HG02678 (cell line): ENCODE results near the gene SASH3.
A peak's percentile ranks its signal among the peaks of the same experiment; 100 is the strongest.

Experiments
- ATAC-seq: cut with Tn5 transposase; IDR thresholded peaks from one replicate; pipeline ENCODE4 v1.9.1; 2021; ENCODE audit warnings: mild to moderate bottlenecking, moderate library complexity; ENCODE audit not compliant: unreplicated experiment

SASH3 gene

DNA sequence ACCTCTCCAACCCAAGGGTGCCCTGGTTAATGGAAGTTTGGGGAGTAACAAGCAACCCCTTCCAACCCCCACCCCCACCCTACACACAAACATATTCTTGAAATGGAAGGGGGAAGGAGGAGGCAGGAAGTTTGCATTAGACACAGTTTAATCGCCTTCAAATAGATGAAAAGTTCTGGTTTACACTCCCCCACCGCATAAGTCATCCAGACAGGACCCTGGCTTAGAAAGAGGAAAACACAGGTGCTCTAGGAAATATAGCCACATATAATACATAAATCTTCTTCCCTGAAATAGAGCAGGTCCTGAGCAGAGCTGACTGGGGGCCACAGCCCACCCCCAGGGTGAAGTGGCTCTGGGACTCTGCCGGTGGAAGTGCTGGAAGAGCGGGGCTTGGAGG is 25.1 kb downstream of the SASH3 start:
- no peak for ATAC-seq

GRCh38 chrX:129808158-129808828 is 28.5 kb downstream of the SASH3 start:
- no peak for ATAC-seq

DNA sequence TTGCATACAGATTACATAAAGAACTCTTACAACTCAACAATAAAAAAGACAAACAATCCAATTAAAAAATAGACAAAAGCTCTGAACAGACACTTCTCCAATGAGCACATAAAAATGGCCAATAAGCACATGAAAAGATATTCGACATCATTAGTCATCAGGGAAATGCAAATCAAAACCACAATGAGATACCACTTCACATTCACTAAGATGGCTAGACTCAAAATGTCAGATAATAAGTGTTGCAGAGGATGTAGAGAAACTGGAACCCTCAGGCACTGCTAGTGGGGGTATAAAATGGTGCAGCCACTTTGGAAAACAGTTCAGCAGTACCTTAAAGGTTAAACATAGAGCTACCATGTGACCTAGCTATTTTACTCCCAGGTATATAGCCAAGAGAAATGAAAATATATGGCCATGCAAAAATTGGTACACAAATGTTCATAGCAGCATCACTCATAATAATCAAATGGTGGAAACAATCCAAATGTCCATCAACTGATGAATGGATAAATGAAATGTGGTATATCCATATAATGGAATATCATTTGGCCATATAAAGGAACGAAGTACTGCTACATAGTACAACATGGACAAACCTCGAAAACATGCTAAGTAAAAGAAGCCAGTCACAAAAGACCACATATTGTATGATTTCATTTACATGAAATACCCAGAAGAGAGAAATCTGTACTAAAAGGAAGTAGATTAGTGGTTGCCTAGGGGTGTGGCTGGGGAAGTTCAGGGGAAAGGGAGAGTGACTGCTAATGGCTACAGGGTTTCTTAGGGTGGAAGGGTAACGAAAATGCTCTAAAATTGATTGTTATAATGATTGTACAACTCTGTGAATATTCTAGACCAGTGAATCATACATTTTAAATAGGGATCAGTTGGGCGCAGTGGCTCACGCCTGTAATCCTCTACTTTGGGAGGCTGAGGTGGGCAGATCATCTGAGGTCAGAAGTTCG is 29.4 kb downstream of the SASH3 start:
- no peak for ATAC-seq

DNA sequence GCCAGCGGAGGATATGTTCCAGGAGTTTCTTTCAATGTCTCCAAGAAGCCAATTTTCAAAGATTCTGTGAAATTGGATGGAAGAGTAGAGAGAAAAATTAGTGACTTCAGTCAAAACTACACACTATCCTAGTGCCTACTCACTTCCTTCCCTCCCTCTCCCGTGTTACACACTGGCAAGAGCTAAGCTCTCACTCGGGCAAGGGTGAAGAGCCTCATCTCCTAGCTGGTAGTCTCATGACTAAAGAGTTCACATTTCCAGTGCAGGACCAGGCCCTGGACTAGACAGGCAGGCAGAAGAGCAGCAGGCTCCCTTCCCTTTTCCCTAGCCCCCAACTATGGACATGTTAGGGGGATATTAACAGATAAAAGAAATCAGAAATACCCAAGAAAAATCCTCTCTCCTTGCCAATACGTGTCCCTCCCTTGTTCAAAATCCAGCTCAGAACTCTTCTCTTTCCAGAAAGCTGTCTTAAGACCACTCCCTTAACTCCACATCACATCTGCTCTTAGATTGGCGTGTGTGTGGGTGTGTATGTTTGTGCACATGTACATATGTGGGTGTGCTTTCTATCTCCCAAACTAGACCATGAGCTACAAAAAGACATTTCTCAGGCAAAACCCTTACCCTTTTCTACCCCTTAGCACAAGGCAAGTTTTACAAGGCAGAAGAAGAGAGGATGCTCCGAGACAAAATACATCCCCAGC is 34.1 kb downstream of the SASH3 start:
- no peak for ATAC-seq

DNA sequence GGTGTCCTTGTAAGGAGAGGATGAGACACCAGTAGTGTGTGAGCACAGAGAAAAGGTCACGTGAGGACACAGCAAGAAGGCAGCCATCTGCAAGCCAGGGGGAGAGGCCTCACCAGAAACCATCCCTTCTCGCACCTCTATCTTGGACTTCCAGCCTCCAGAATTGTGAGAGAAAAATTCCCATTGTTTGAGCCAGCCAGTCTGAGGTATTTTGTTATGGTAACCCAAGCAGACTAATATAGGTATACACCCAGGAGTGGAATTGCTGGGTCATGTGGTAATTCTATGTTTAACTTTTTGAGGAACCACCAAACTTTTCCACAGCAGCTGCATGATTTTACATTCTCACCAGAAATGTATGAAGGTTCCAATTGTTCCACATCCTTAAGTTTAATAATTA is 38.4 kb downstream of the SASH3 start:
- ATAC-seq: no peak

GRCh38 chrX:129823115-129823514 is 43.4 kb downstream of the SASH3 start:
- peak; percentile 51 for ATAC-seq

GRCh38 chrX:129823522-129823921 is 43.8 kb downstream of the SASH3 start:
- ATAC-seq: no peak

GRCh38 chrX:129824620-129825019 is 44.9 kb downstream of the SASH3 start:
- ATAC-seq: no peak

GRCh38 chrX:129825746-129826505 is 46.2 kb downstream of the SASH3 start:
- ATAC-seq: no peak

DNA sequence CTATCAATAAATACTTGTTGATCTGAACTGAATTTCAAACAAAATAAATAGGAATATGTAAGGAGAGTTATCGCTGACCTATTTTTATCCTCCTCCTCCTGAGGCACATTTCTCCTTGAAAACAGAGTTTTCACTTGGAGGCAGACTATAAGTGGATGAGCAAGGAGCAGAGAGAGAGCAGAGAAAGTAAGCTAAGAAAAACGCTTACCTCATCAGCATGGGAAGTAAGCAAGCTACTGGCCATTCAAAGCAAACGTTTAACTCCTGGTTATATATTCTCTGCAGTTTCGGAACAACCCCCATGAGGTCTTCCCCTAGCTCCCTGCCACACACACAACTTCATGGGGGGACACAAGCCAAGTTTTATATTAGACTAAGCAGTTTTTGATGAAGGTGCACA is 50.7 kb downstream of the SASH3 start:
- ATAC-seq: no peak

DNA sequence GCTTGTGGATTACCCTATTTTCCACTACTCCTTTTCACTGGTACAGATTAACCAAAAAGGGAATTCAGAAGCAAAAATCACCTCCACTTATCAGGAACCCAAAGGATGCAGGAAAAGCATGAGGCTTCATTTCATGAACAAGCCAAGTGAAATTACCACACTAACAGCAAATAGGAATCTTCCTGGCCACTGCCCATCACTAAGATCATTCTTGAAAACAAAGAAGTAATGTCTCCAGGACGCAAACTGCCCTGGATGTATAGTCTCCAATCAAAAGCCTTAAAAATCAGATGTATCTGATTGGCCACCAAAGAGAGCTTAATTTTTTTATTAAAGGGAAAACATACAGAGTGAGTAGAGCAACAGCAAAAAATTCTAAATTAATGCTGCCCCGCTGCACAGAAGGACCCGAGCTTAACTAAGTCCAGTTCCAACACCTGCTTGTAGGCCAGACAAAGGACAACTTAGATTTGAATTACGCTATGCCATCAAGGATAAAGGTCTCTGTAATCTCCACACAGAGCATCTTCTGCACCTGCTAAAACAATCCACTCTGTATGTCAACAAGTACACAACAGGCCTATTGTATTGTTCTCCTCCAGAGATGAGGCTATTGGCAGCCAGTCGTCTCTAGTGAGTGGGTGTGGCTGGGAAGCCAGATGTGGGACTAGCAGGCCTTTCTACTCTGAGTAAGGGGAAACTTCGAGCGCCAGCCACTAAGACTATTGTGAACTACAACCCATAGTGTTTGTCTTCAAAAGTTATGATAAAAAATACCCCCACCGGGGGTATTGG is 51.5 kb downstream of the SASH3 start:
- no peak for ATAC-seq

DNA sequence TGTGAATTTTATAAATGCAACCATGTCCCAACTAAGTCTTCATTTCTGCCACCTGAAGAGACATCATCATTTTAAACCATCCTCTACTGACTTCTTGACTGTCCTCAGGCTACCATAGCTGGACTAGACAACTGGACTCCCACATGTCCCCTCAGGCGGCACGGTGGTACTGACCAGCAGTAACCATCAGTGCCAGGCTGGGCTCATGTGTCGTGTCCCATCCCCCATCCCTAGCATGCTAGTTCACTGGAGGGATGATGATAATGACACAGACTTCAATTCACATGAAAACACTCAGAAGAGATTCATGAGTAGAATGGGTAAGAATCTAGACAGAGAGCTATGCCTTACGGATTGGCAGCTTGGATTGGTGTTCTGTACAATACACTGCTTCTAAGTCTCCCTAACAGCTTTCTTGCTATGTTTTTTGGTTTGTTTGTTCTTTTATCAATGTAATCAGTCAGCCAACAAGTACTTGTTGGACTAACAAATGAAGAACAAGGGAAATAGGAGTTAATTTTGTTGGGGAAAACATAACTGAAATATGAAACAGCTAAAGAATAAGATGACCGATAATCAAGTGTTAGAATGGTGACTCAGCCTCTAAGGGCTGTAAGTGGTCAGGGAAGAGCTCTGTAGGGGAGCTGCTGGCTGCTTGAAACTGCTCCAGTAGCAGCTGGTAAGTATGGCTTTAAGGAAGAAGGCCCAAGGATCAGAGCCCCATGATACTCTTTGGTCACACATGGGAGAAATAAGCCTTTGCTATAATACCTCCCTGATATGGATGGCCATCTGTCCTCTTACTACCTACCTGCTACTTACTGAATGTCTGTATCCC is 53.6 kb downstream of the SASH3 start:
- ATAC-seq: no peak

DNA sequence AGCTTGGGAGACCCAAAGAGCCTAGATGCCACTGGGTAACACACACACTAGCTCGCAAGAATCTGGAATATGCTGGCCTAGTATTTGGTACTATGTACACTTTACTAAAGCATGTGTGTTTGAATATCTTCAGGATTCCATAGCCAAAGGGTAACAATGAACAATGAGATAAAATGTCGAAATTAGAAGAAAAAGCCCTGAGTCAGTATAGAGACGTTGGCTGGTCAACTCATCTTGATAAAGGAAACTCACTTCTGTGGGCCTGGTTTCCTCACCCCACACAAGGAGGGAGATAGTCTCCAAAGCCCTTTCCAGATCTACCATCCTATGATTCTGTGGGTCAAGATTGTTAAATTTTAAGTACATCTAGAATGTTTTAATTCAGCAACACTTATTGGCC is 57.1 kb downstream of the SASH3 start:
- no peak for ATAC-seq

GRCh38 chrX:129840344-129840743 is 60.6 kb downstream of the SASH3 start:
- no peak for ATAC-seq

- ATAC-seq: no peak
Measured at GRCh38 chrX:129842510-129843208, 62.9 kb downstream of the SASH3 start.

GRCh38 chrX:129843209-129843458 is 63.4 kb downstream of the SASH3 start:
- ATAC-seq: no peak

DNA sequence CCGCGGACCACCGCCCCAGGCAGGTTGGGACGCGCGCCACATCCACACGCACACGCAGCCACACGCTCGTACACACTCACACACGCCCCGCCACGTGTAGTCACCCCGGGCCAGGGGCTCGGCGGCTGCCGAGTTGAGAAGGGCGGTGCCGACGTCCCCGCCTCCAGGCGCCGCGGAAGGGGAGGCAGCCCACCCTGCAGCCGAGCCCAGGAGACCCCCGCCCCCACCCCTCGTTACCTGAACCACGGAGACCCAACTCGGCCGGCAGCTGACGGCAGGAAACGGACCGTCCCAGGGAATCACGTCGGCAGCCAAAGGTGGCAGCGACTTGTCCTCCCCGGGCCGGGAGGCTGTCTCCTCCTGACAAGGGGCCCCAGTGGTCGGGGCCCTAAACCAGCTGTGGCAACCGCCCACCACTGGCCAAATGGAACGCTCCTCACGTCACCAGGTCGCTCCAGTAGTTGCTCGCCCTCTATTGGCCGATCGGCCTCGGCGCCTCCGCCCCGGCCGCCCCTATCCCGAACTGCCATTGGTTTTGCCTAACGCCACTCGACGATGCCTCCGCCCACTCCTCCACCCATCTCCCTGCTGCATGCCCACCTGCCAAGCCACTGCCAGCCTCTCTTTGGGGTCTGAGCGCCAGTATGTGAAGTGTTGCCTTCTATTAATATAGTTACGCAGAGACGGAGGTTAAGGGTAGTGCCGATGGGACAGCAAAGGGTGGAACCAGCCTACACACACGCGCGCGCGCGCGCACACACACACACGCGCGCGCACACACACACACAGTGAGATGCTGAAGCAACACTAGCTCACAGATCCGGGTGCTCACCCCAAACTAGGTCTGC is 63.9 kb downstream of the SASH3 start, which contains the start of gene ZDHHC9:
Gene ZDHHC9, minus strand, starts transcription at position 428 of the 848 bp plus-strand sequence. CDS start 1,941 bp downstream, outside the sequence.
- peak; percentile 98 for ATAC-seq
